Stomach smooth muscle (tissue), 2 donors: Measurements from ENCODE around the gene VARS1.

Experiments used
- H3K27ac ChIP-seq: one replicate; pipeline ENCODE4 v1.7.0; 2013; ENCODE audit warnings: mild to moderate bottlenecking, low read length, inconsistent platforms
- H3K27me3 ChIP-seq, 2 donors: one replicate each; pipeline ENCODE4 v1.7.0; 2013; ENCODE audit warnings: low read length in 2 of 2; ENCODE audit not compliant: insufficient read depth in 2 of 2, control insufficient read depth in 1 of 2
- H3K36me3 ChIP-seq, 2 donors: one replicate each; pipeline ENCODE4 v1.7.0; 2013; ENCODE audit warnings: low read length in 2 of 2; ENCODE audit not compliant: control insufficient read depth in 2 of 2, insufficient read depth in 2 of 2
- H3K4me1 ChIP-seq: one replicate; pipeline ENCODE4 v1.7.0; 2013; ENCODE audit warnings: low read length; ENCODE audit not compliant: control insufficient read depth, insufficient read depth
- H3K4me3 ChIP-seq, 2 donors: one replicate each; pipeline ENCODE4 v1.7.0; 2013; ENCODE audit warnings: low read length in 2 of 2
- H3K9ac ChIP-seq, 2 donors: one replicate each; pipeline ENCODE4 v1.7.0; 2013; ENCODE audit warnings: low read length in 2 of 2, mild to moderate bottlenecking in 1 of 2
- H3K9me3 ChIP-seq, 2 donors: one replicate each; pipeline ENCODE4 v1.7.0; 2013; ENCODE audit warnings: low read length in 2 of 2; ENCODE audit not compliant: control insufficient read depth in 2 of 2
- donor health status: healthy.
- donor health status: Pancreatic carcinoma.

The VARS1 gene

DNA sequence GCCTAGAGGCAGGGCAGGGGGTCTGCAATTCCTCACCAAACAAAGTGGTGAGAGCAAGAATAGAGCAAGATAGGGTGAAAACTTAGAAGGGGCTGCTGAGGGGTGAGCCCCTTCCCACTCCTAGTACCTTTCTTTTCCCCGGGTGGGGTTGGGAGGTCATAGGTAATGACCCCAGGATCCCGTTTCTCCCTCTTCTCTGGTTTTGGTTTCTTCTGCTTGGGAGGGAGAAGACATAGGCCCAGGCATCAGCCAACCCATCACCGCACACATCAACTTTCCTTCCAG is 3.5 kb downstream of the VARS1 start:
- no peak overlapping the region for H3K27ac ChIP-seq

DNA sequence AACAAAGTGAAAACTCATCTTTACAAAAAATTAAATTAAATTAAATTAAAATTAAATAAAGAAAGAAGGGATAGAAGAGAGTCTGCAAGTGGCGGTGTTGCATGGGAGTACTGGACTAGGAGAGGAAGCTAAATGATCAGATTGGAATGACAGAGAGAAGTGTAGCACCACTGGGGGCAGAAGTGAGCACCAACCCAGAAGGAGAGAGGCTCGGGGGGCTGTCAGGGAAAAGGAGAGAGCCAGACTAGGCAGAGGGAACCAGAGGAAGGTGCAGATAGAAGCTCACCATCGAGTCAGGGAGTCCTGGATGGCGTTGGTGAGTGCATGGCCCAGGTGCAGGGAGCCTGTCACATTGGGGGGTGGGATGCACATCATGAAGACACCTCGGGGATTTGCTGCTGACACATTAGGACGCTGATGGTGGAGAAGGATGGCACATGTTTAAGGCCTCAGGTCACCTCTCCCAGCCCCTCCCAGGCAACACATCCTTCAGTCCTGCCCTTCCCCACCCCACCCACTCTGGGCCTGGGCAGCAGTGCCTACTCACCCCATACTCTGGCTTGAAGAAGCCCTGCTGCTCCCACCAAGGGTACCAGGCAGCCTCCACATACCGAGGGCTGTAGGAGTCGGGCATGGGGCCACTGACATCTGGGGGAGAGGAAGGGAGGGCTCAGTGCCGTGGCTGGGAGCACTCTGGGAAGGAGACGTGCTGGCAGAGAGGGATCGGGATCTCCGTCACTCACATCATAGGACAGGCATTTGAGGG is 4.0 kb downstream of the VARS1 start:
- Histone ChIP-seq H3K4me3 (no peak overlapping the region), H3K9ac (no peak overlapping the region), H3K27ac (no peak overlapping the region), H3K27me3 (no peaks in the 10 kb centered on the region), H3K9me3 (no peaks in the 10 kb centered on the region), H3K36me3 (peaks cover 4 to 12% of the 10 kb centered on the region in 2 donors), H3K4me1 (peaks cover 15% of the 10 kb centered on the region)

More for the DNA sequence above, 3.5 kb downstream of the VARS1 start:
- Histone ChIP-seq H3K9me3 (no peaks in the 10 kb centered on the region), H3K4me3 (no peak overlapping the region), H3K36me3 (peaks cover 4 to 12% of the 10 kb centered on the region in 2 donors), H3K4me1 (peaks cover 15% of the 10 kb centered on the region), H3K27me3 (no peaks in the 10 kb centered on the region), H3K9ac (no peak overlapping the region)

DNA sequence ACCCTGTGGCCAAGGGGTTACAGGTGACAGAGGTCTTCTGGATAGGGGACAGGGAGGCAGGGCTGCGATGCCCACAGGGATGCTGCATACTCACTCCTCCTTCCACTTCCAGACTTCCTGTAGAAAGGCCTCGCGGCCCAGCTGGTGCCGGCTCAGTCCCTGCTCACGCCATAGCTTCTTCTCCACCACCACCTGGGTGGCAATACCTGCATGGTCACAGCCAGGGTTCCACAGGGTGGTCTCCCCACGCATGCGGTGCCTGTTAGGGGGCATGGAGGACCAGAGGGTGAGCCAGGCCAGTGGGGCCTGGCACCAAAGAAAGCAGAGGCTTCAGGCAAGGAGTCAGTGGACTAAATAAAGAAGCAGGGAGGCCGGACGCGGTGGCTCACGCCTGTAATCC is 10.1 kb downstream of the VARS1 start:
- H3K36me3 ChIP-seq, result peaks cover 36 to 43% of the 10 kb centered on the region in 2 donors
- H3K9me3 ChIP-seq, result no peaks in the 10 kb centered on the region
- H3K4me1 ChIP-seq, result no peaks in the 10 kb centered on the region
- no peak overlapping the region for H3K9ac ChIP-seq
- H3K4me3 ChIP-seq, result no peak overlapping the region
- H3K27me3 ChIP-seq, result no peaks in the 10 kb centered on the region
- H3K27ac ChIP-seq, result no peak overlapping the region

DNA sequence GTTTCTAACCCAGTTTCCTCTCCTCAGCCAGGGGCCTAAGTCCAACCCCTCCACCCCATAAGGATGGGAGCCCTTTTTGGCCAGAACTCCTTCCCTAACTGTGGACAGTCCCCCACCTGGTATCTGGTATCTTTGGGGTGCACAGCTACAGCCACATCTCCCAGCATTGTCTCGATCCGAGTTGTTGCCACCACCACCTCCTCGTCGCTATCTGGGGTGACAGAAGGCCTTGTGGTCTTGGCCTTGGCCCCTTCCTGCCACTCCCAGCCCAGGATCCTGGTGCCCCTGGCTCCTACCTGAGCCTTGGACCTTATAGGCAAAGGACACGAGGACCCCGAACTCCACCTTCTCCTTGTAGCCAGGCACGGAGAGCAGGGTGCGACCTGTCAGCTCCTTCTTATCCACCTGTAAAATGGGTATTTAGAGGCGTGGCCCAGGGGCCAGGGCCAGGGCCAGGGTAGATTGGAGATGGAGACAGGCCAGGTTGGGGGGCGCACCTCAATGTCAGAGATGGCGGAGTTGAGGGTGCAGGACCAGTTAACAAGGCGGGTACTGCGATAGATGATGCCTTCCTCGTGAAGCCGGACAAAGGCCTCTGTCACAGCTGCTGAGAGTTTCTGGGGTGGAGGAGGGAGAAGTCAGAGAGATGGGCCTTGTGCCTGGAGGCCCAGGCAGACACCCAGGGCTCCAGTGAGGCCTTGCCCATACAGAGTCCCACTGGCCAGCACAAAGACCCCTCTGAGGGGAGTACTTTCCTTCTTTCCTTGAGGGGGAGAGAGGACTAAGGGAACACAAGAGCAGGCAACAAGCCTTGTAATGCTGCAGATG is 11.2 kb downstream of the VARS1 start:
- Histone ChIP-seq H3K4me3 (no peak overlapping the region), H3K36me3 (peaks cover 45 to 48% of the 10 kb centered on the region in 2 donors), H3K27me3 (no peaks in the 10 kb centered on the region), H3K9ac (no peak overlapping the region), H3K9me3 (no peaks in the 10 kb centered on the region), H3K4me1 (no peaks in the 10 kb centered on the region), H3K27ac (no peak overlapping the region)

DNA sequence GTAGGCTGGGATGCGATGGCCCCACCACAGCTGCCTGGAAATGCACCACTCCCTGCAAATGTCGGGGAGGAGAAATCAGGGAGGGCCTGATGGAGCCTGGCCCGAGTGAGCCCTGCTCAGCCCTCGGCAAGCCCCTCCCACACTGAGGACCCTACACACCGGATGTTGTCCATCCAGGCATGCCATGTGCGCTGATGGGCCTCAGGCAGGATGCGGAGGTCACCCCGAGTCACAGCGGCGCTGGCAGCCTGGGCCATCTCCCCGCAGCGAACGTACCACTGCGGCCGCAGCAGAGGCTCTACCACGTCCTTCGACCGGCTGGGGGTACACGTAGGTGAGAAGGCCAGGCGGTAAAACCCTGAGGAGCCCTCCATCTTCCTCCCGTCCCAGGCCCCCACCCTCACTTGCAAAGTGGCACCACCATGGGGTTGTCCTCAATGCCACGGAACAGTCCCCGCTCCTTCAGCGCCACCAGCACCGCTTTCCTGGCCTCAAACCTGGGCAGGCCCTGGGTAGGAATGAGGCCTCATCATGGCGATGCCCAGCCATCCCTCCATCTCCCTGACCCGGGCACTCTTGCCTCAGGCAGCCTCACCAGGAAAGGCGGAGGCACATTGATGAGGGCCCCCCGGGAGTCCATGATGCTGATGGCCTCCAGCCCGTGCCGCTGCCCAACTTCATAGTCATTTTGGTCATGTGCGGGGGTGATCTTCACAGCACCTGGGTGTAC is 13.3 kb downstream of the VARS1 start:
- Histone ChIP-seq H3K9me3 (no peaks in the 10 kb centered on the region), H3K4me3 (no peak overlapping the region), H3K9ac (no peak overlapping the region), H3K27ac (no peak overlapping the region), H3K36me3 (peaks cover 44 to 48% of the 10 kb centered on the region in 2 donors), H3K27me3 (no peaks in the 10 kb centered on the region), H3K4me1 (peaks cover under 1% of the 10 kb centered on the region)

DNA sequence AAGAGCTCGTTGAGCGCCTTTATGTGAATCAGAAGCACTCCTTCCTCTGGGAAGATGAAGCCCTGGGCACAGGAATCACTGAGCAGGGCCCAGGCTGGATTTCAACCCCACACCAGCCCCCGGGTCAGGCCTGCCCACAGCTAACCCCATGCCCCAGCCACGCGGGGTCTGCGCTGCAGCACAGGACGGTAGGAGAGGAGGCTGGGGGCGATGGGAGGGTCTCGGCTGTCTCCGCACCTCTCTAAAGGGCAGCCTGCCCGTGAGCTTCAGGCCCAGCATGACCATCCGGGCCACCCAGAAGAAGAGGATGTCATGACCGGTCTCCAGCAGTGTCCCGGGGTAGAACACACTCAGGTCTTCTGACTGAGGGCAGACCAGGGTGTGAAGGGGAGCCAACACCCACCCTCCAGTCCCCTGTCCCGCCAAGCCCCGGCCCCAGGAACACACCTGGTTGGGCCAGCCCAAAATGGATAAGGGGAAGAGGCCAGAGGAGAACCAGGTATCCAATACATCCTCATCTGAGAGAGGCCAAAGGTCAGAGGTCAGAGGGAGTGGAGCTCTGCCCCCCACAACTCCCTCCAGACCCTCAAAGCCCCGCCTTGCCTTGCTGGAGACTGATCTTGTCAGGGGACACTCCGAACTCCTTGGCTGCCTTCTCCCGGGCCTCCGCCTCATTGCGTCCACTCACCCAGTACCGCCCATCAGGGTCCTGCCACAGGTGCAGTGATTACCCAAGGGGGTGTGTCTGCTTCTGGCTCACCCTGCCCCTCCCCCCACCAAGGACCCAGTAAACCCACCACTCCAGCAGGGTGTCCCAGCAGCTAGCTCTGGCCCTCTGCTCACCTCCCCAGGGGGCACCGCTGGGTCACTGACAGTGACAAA is 14.1 kb downstream of the VARS1 start:
- Histone ChIP-seq H3K27me3 (no peaks in the 10 kb centered on the region), H3K4me3 (no peak overlapping the region), H3K27ac (no peak overlapping the region), H3K4me1 (peaks cover 8% of the 10 kb centered on the region), H3K9ac (no peak overlapping the region), H3K9me3 (no peaks in the 10 kb centered on the region), H3K36me3 (peaks cover 44 to 48% of the 10 kb centered on the region in 2 donors)

DNA sequence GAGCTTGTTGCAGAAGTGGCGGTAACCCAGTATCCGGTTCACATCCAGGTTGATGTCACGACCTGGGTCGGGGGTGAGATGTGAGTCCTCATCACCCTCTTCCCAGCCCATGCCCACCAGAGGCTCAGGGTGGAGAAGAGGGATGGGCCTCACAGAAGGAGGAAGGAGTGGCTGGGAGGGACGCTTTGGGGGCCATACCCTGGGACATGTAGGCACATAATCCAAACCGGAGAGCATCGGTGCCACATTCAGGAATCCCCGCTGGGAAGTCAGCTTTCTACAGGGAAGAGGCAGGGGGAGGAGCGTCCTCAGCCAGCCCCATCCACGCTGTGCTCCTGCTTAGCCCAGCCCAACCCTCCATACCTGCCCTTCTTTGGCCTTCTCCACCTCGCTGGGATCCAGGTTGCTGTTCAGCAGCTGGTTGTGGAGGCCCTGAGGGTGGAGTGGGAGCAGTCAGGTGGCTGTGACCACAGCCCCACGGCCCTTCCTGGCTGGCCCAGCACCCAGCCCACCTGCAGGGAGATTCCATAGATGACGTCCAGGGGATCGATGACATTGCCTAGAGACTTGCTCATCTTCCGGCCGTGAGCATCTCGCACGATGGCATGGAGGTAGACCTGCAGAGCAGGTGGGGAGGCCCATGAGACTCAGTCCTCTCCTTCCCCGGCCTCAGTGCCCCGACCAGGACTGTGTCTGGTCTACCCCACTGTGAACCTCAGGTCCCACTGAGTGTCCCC is 14.9 kb downstream of the VARS1 start:
- peaks cover 44 to 47% of the 10 kb centered on the region in 2 donors for H3K36me3 ChIP-seq
- H3K27ac ChIP-seq, result no peak overlapping the region
- peaks cover 9% of the 10 kb centered on the region for H3K4me1 ChIP-seq
- no peaks in the 10 kb centered on the region for H3K9me3 ChIP-seq
- H3K4me3 ChIP-seq, result no peak overlapping the region
- no peak overlapping the region for H3K9ac ChIP-seq
- no peaks in the 10 kb centered on the region for H3K27me3 ChIP-seq

DNA sequence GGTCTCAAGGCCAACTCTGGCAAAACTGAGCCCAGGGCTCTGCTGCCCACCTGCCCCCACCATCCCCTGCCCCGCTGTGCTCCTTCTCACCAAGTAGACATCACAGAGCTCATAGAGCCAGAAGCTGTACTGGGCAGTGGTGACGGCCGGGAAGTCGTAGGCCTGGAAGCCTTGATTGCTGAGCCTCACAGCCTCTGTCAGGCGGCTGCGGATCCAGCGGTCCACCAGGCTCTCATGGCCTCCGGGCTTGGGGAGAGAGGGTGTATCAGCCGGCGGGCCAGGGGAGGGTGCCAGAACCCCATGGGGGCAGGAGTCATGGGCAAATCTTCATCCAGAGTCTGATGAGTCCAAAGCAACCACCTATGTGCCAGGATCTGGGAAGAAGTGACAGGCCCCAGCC is 15.6 kb downstream of the VARS1 start:
- Histone ChIP-seq H3K4me1 (peaks cover 9% of the 10 kb centered on the region), H3K27me3 (no peaks in the 10 kb centered on the region), H3K36me3 (peaks cover 37 to 40% of the 10 kb centered on the region in 2 donors), H3K27ac (no peak overlapping the region), H3K9me3 (no peaks in the 10 kb centered on the region), H3K9ac (no peak overlapping the region), H3K4me3 (no peak overlapping the region)

DNA sequence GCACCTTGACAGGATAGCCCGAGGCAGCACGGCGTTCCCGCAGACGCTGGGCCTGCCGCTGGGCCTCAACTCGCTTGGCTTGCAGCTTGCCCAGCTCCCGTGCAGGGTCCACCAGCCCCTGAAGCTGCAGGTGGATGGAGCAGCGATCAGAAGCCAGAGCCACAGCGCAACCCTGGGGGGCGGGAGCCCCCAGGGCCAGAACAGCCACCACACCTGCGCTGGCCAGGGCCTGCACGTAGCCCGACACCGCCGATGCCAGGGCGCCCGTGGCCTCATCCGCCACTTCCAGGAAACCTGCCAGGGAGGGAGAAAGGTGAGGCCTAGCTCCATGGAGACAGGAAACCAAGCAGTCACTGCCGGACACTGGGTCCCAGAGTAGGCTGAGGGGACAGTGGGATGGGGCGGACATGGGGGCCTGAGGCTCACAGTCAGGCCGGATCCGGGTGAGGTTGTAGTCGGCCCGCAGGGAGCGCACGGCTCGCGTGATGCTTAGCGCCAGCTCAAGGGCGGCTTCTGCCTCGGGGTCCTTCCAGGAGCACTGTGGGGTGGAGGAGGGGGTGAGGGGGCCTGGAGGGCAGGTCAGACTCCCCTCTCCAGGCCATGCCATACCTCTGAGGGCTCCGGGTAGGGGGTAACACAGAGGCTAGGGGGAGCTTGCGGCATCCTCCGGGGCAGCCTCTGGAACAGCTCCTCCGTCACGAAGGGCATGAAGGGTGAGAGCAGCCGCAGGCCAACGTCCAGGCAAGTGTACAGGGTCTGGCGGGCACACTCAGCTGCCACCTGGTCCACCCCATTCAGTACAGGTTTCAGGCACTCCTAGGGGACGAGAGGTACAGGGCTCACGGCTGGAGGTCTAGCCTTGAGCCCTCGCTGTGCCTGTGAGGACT is 16.3 kb downstream of the VARS1 start:
- H3K4me1 ChIP-seq, result peaks cover 9% of the 10 kb centered on the region
- H3K4me3 ChIP-seq, result no peak overlapping the region
- H3K9me3 ChIP-seq, result no peaks in the 10 kb centered on the region
- no peak overlapping the region for H3K27ac ChIP-seq
- no peak overlapping the region for H3K9ac ChIP-seq
- peaks cover 31 to 33% of the 10 kb centered on the region in 2 donors for H3K36me3 ChIP-seq
- no peaks in the 10 kb centered on the region for H3K27me3 ChIP-seq
